ENCODE measurements around the gene PRRT3. TPM values are rescaled to one million over a fixed set of nuclear protein-coding genes. Genes with fewer than 3 reads are reported as not detected.
A peak's percentile ranks its signal among the peaks of the same experiment; 100 is the strongest.

Gene PRRT3
- total RNA-seq, 2 experiments from 2014 or later, result 5.6 to 5.7 TPM

- POLR2A ChIA-PET, result no interaction called here
- CTCF ChIA-PET, result no interaction called here
These were observed 28.0 kb upstream of the PRRT3 start for GRCh38 chr3:9980251-9980650.

GRCh38 chr3:9978710-9979305, 26.6 kb upstream of the PRRT3 start:
- no peak for ATAC-seq
- H3K9me3 Mint-ChIP-seq, result no peaks in the 10 kb centered on the region
- peaks cover 20% of the 10 kb centered on the region for H3K4me1 Mint-ChIP-seq (ENCODE audit: low read depth)
- intact Hi-C loops (cut with micrococcal nuclease), result no loop called here
- no peaks in the 10 kb centered on the region for H3K27me3 Mint-ChIP-seq
- POLR2A ChIA-PET, result interaction anchor here (0.7 to 1.0 kb wide), 2 partner anchors 9 to 136 kb away, joined by 3 read pairs; no protein-coding TSS in a partner anchor
- peaks cover 18% of the 10 kb centered on the region for H3K36me3 Mint-ChIP-seq (ENCODE audit: low read depth)
- no peak for DNase-seq
- TF ChIP-seq CTCF (IDR thresholded peaks at IDR 0.05), result no peak
- no peak overlapping the region for H3K27ac Mint-ChIP-seq
- no peak overlapping the region for H3K4me3 Mint-ChIP-seq
- CTCF ChIA-PET, result no interaction called here

More at GRCh38 chr3:9980251-9980650, 28.0 kb upstream of the PRRT3 start:
- peaks cover 13% of the 10 kb centered on the region for H3K36me3 Mint-ChIP-seq (ENCODE audit: low read depth)
- no peak for DNase-seq
- no peak for ATAC-seq
- peaks cover 25% of the 10 kb centered on the region for H3K4me1 Mint-ChIP-seq (ENCODE audit: low read depth)
- no peaks in the 10 kb centered on the region for H3K27me3 Mint-ChIP-seq
- no peak overlapping the region for H3K4me3 Mint-ChIP-seq
- intact Hi-C loops (cut with micrococcal nuclease), result loop anchor here (10.0 kb wide), 1 partner anchor 265 kb away; the partner anchor contains the start of gene TATDN2
- no peaks in the 10 kb centered on the region for H3K9me3 Mint-ChIP-seq
- H3K27ac Mint-ChIP-seq, result no peak overlapping the region
- TF ChIP-seq CTCF (IDR thresholded peaks at IDR 0.05), result no peak

- DNase-seq (peak; percentile 47), ATAC-seq (peak; percentile 87)
- no peaks in the 10 kb centered on the region for H3K9me3 Mint-ChIP-seq
- ChIA-PET CTCF (interaction anchor here (0.8 to 1.4 kb wide), 5 partner anchors 11 to 286 kb away, joined by 3 to 4 read pairs (median 3); no protein-coding TSS in a partner anchor), POLR2A (interaction anchor here (1.3 to 2.2 kb wide), 4 partner anchors 10 to 41 kb away, joined by 3 to 6 read pairs (median 4); partner anchors contain the start of gene EMC3)
- no peak for TF ChIP-seq CTCF (IDR thresholded peaks at IDR 0.05)
- H3K27ac Mint-ChIP-seq, result peak overlapping the region; percentile 52
- H3K4me1 Mint-ChIP-seq (ENCODE audit: low read depth), result peaks cover 17% of the 10 kb centered on the region
- no peak overlapping the region for H3K4me3 Mint-ChIP-seq
- H3K36me3 Mint-ChIP-seq (ENCODE audit: low read depth), result peaks cover 26% of the 10 kb centered on the region
- H3K27me3 Mint-ChIP-seq, result no peaks in the 10 kb centered on the region
- intact Hi-C loops (cut with micrococcal nuclease), result no loop called here
These were observed 24.8 kb upstream of the PRRT3 start for GRCh38 chr3:9976721-9977709.

GRCh38 chr3:9970020-9970652, 17.9 kb upstream of the PRRT3 start:
- no peaks in the 10 kb centered on the region for H3K27me3 Mint-ChIP-seq
- intact Hi-C loops (cut with micrococcal nuclease), result no loop called here
- peaks cover 3% of the 10 kb centered on the region for H3K4me1 Mint-ChIP-seq (ENCODE audit: low read depth)
- no peak overlapping the region for H3K4me3 Mint-ChIP-seq
- ChIA-PET POLR2A (interaction anchor here (1.2 kb wide), 1 partner anchor 16 kb away, joined by 3 read pairs; no protein-coding TSS in a partner anchor), CTCF (interaction anchor here (0.9 kb wide), 1 partner anchor 12 kb away, joined by 3 read pairs; no protein-coding TSS in a partner anchor)
- no peak for ATAC-seq
- no peak for TF ChIP-seq CTCF (IDR thresholded peaks at IDR 0.05)
- H3K9me3 Mint-ChIP-seq, result no peaks in the 10 kb centered on the region
- H3K27ac Mint-ChIP-seq, result no peak overlapping the region
- peaks cover 45% of the 10 kb centered on the region for H3K36me3 Mint-ChIP-seq (ENCODE audit: low read depth)
- no peak for DNase-seq
